Fibroblast of the aortic adventitia (primary cell): ENCODE data around the gene ADGRE1. TPM values are rescaled to one million over a fixed set of nuclear protein-coding genes. Genes with fewer than 3 reads are reported as not detected.
"Not testable (repeated sequence)": the region's sequence is repeated elsewhere in the genome, so short reads cannot be mapped to it uniquely, and the experiment has no call there.

ENCODE experiments used
- DNase-seq: peaks from one replicate; pipeline ENCODE4 v3.0.0-alpha.2; 2010; ENCODE audit warnings: low read depth
- H3K4me3 ChIP-seq: 2 replicates; pipeline ENCODE4 v1.5.1; 2011; ENCODE audit warnings: low read depth, mild to moderate bottlenecking, control low read depth, low read length, moderate library complexity
- CTCF ChIP-seq: IDR thresholded peaks from 2 replicates; pipeline ENCODE4 v1.5.1; 2011; ENCODE audit warnings: mild to moderate bottlenecking, low read length, control low read depth, inconsistent platforms; ENCODE audit not compliant: insufficient read depth
- total RNA-seq: library from RNA; depleted of rRNA; stranded (reverse); fragments of >200 nt; gene quantifications from 2 replicates; pipeline ENCODE4 v1.2.3, GENCODE V29; 2012; ENCODE audit warnings: low replicate concordance

The ADGRE1 gene
- total RNA-seq, 1 donor: not detected

GRCh38 chr19:6864325-6864940, 22.9 kb upstream of the ADGRE1 start:
- no peak overlapping the region for H3K4me3 ChIP-seq
- TF ChIP-seq CTCF: no peak
- DNase-seq: no peak

- H3K4me3 ChIP-seq: no peak overlapping the region
- no peak for TF ChIP-seq CTCF
- DNase-seq: no peak
Observed at GRCh38 chr19:6865849-6866248, 21.5 kb upstream of the ADGRE1 start.

GRCh38 chr19:6866741-6867151, 20.6 kb upstream of the ADGRE1 start:
- no peak overlapping the region for H3K4me3 ChIP-seq
- DNase-seq: no peak
- no peak for TF ChIP-seq CTCF

- DNase-seq: no peak
Observed at GRCh38 chr19:6868351-6868750, 19.0 kb upstream of the ADGRE1 start.

GRCh38 chr19:6869151-6869882, 18.1 kb upstream of the ADGRE1 start:
- DNase-seq, H3K4me3 ChIP-seq: not testable (repeated sequence)

More at GRCh38 chr19:6868351-6868750, 19.0 kb upstream of the ADGRE1 start:
- H3K4me3 ChIP-seq: no peak overlapping the region
- no peak for TF ChIP-seq CTCF

GRCh38 chr19:6873708-6874431, 13.5 kb upstream of the ADGRE1 start:
- TF ChIP-seq CTCF: no peak
- DNase-seq: no peak
- no peak overlapping the region for H3K4me3 ChIP-seq

GRCh38 chr19:6875218-6875617, 12.2 kb upstream of the ADGRE1 start:
- no peak for TF ChIP-seq CTCF
- DNase-seq: no peak
- H3K4me3 ChIP-seq: no peak overlapping the region
